Measurements from ENCODE around the gene ZHX3.

The ZHX3 gene

GRCh38 chr20:41198443-41198842 lies 119.1 kb downstream of the ZHX3 start:
- H3K27ac ChIP-seq (replicated peaks), result no peak overlapping the region
- no peak for DNase-seq (ENCODE audit: low read depth in 1 of 2, low spot score in 1 of 2)
- H3K4me3 ChIP-seq (replicated peaks; ENCODE audit: insufficient read depth, low read length), result no peak overlapping the region
- H3K27me3 ChIP-seq (ENCODE audit: insufficient read depth, poor library complexity, severe bottlenecking), result no peaks in the 10 kb centered on the region
- TF ChIP-seq CTCF (IDR thresholded peaks at IDR 0.05; ENCODE audit: insufficient read depth, low read length) (no peak), GABPA (IDR thresholded peaks at IDR 0.05; ENCODE audit: low read depth) (no peak), POLR2AphosphoS5 (IDR thresholded peaks at IDR 0.05; ENCODE audit: low read depth) (no peak), REST (IDR thresholded peaks at IDR 0.05; ENCODE audit: insufficient replicate concordance, low read depth) (no peak), SPI1 (IDR thresholded peaks at IDR 0.05; ENCODE audit: borderline replicate concordance, low read depth) (no peak)

- DNase-seq (ENCODE audit: low read depth in 1 of 2, low spot score in 1 of 2), result no peak
- Histone ChIP-seq H3K27ac (replicated peaks) (no peak overlapping the region), H3K27me3 (ENCODE audit: insufficient read depth, poor library complexity, severe bottlenecking) (no peaks in the 10 kb centered on the region), H3K4me3 (replicated peaks; ENCODE audit: insufficient read depth, low read length) (no peak overlapping the region)
- TF ChIP-seq SPI1 (IDR thresholded peaks at IDR 0.05; ENCODE audit: borderline replicate concordance, low read depth) (no peak), CTCF (IDR thresholded peaks at IDR 0.05; ENCODE audit: insufficient read depth, low read length) (no peak), REST (IDR thresholded peaks at IDR 0.05; ENCODE audit: insufficient replicate concordance, low read depth) (no peak), POLR2AphosphoS5 (IDR thresholded peaks at IDR 0.05; ENCODE audit: low read depth) (no peak), GABPA (IDR thresholded peaks at IDR 0.05; ENCODE audit: low read depth) (no peak)
Observed at GRCh38 chr20:41196653-41197225, 120.8 kb downstream of the ZHX3 start.

GRCh38 chr20:41192575-41192974 lies 125.0 kb downstream of the ZHX3 start:
- no peak for TF ChIP-seq CTCF (IDR thresholded peaks at IDR 0.05; ENCODE audit: insufficient read depth, low read length)
- no peak for TF ChIP-seq REST (IDR thresholded peaks at IDR 0.05; ENCODE audit: insufficient replicate concordance, low read depth)
- no peak for TF ChIP-seq SPI1 (IDR thresholded peaks at IDR 0.05; ENCODE audit: borderline replicate concordance, low read depth)
- TF ChIP-seq GABPA (IDR thresholded peaks at IDR 0.05; ENCODE audit: low read depth), result no peak
- no peak for TF ChIP-seq POLR2AphosphoS5 (IDR thresholded peaks at IDR 0.05; ENCODE audit: low read depth)

More at GRCh38 chr20:41192575-41192974, 125.0 kb downstream of the ZHX3 start:
- H3K27me3 ChIP-seq (ENCODE audit: insufficient read depth, poor library complexity, severe bottlenecking), result no peaks in the 10 kb centered on the region
- no peak overlapping the region for H3K27ac ChIP-seq (replicated peaks)
- no peak for DNase-seq (ENCODE audit: low read depth in 1 of 2, low spot score in 1 of 2)
- H3K4me3 ChIP-seq (replicated peaks; ENCODE audit: insufficient read depth, low read length), result no peak overlapping the region
